NCI-H82 treated with DMSO at 0.1 percent for 48 hours (cell line): ENCODE data around the gene FAM43A.

Experiments used
- DNase-seq: peaks from one replicate; lab custom pipeline; 2025; ENCODE audit not compliant: unreplicated experiment; lab: John Stamatoyannopoulos, UW

Gene FAM43A

DNA sequence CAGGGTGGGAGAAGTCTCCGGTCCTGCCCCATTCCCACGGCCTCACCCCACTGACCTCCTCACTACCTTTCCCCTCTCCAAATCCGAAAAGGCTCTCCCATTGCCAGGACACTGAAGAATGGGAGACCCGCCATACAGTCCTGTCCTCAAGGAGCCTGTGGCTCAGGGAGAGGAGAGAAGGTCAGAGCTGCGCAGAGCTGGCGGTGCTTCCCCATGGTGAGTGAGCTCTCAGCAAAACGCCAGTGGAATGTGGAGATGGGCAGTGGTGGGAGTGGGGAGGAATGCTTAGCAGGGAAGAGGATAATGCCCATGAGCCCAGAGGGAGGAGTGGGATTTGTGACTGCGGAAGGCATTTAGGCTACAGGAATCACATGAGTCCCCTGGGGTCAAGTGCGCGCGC lies 20.1 kb downstream of the FAM43A start:
- DNase-seq: no peak

DNA sequence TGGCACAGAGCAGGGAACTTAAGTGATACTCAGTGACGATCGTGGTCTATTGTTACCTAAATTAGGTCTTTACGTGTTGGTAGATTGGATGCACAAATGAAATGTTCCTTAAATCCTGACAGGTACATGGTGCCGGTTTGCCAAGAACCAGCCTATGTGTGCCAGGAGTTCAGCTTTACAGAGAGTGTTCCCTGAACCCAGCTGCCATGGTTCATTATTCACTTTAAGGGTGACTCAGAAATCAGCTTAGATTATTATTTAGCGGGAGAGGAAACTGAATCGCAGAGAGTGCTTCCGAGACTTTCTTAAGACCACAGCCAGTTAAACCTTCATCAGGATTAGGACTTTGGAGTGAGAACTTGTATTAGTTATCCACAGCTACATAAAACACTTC lies 21.5 kb downstream of the FAM43A start:
- no peak for DNase-seq

DNA sequence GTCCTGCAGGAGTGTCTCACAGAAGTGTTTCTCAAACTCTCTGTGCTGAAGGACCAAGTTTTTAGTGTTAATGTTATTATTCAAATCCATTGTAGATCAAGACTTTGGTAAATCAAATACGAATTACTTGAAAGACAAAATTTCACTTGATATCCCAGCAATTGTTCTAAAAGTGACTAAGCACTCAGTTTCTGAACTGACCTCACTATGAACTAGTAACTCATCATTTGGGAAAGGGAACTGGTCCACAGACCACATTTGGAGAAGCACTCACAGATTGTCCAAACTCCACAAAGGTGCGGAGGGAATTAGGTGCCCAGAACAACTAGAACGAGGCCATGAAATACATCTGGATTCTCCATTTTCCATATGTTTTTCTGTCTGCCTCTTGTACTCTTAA lies 25.6 kb downstream of the FAM43A start:
- DNase-seq: no peak

DNA sequence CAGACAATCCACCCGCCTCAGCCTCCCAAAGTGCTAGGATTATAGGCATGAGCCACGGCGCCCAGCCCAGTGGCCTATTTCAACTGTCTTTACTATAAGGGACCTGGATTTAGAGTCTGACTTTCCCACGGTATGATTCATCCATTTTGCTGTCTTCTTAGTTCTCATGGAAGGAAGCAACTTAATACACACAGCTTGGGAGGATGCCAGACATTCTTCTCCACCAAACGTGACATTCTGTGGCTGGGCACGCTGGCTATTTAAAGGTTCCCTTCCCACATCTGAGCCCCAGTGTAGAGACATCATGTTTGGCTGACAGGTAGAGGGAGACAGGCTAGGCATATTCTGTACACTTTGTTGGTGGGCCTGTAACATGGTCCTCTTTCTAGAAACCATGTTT lies 26.2 kb downstream of the FAM43A start:
- no peak for DNase-seq

DNA sequence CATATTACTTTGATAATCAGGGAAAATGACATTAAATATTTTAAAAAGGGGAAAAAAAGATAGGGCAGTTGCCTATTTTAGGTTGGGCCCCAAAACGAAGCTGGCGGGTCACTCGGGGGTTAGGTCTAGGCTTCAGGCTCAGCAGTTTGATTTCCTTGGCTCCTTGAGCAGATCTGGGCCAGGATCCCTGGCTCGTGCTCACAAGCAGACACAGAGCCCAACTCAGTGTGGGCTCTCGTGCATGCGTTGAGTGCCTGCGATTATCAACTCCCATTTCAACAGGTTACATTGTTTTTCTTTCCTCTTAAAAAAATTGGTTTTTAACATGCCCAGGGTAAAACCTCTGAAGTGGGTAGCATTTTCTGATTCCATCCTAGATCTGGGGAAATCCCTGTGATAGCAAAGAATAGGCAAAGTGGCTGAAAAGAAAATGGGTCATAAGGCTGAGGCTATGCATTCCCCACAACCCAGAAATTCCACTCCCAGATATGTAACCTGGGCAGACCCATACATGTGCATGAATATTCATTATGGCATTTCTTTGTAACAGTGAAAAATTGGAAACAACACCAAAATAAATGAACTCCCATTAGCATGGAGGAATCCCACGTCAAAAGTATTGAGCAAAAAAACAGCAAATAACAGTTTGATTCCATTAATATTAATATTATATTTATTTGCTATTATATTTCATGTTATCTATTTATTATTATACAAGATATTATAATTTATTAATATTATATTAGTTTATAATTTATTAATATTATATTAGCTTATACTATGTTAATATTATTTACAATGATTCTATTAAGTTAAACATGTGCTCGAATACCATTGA lies 27.8 kb downstream of the FAM43A start:
- no peak for DNase-seq

DNA sequence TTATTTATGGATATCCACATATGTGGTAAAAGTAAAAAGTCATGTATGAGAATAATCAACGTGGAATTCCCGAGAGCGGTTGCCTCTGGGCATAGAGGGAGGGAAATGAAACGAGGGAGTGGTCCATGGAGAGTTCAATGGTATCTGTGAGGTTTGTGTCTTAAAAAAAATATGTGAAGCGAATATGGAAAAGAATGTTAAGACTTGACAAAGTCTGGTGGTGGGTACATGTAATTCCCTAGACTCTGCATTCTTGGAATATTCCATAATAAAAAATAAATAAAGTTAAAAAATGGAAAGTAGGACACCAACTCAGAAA lies 28.4 kb downstream of the FAM43A start:
- no peak for DNase-seq

DNA sequence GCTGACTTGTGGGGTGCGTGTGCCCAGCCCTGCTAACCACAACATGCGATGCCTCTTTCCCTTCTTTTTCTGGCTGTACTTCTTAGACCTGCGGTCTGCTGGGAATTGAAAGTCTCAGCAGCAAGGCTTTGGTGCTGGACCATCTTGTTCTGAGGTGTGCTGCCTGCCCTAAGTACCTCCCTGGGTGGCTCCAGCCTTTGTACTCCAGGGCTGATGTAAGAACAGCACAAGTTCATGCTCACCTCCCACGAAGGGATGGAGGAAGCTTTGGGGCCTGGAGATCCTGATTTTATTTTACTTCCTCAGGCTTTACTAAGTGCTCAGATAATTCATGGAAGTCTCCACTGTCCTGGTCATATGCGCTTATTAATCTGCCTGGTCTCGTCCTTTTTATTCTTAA lies 28.9 kb downstream of the FAM43A start:
- no peak for DNase-seq

DNA sequence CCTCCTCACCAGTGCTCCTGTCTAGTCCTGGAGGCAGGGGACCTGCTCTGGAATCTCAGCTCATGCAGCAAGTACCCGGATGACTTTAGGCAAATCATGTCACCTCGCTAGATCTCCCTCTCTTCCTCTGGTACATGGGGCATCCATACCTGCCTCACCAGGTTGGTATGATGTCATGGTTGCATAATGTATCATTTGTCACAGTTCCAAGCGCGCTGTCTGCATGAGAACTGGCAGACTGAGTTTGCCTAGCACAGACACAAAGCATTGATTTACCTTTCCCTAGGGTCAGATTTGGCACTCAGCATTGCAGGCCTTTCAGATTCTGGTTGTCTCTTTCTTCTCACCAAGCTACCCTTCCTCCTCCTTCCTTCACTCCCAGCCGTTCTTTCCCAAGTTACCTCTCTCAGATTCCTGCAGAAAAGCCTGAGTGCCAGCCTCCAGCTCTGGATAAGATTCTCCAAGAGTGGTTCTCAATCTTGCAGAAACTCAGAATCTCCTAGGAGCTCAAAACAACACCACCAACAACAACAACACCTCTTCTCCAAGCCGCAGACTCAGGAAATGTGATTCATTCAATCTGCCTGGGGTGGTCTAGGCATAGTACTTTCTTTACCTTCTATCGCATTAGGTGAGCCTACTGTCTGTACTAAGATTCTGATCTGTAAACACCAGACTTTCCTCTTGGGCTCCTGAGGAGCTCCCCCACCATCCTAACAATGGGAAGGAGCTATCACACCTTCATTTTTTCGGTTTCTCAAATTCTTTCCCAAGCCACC lies 29.5 kb downstream of the FAM43A start:
- no peak for DNase-seq

DNA sequence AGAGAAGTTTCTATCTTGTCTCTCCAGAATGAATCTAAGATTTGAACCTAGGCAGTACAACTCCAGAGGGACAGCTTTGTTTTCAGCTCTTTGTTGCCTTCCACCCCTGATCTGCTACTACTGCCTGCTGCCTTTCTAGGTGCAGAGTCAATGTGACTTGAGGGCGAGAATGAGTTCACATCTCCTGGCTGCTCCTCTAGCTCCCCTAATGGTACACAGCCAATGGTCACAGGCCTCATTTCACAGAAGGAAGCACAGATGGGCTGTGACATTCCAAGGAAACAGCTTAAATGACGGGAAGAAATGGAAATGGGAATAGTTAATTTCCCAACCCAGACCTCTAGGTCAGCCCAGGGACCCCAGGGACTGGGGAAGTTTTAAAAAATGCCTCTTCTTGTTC lies 32.4 kb downstream of the FAM43A start:
- DNase-seq: no peak

DNA sequence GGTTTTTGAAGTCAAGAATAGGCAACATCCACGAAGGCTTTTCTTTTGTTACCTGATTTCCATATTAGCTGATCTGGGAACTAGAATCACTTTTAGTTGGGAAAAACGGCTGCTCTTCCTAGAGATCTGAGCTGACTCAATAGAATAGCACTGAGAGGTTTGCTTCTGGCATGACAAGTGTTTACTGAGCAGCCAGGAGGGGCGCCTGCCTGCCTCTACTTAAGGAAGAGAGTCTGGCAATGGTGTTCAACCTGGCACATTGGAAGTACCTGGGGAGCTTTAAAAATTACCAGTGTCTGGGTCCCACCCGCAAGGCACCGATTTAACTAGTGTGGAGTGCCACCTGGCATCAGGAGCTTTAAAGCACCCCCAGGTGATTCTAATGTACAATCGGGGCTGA lies 34.4 kb downstream of the FAM43A start:
- no peak for DNase-seq

DNA sequence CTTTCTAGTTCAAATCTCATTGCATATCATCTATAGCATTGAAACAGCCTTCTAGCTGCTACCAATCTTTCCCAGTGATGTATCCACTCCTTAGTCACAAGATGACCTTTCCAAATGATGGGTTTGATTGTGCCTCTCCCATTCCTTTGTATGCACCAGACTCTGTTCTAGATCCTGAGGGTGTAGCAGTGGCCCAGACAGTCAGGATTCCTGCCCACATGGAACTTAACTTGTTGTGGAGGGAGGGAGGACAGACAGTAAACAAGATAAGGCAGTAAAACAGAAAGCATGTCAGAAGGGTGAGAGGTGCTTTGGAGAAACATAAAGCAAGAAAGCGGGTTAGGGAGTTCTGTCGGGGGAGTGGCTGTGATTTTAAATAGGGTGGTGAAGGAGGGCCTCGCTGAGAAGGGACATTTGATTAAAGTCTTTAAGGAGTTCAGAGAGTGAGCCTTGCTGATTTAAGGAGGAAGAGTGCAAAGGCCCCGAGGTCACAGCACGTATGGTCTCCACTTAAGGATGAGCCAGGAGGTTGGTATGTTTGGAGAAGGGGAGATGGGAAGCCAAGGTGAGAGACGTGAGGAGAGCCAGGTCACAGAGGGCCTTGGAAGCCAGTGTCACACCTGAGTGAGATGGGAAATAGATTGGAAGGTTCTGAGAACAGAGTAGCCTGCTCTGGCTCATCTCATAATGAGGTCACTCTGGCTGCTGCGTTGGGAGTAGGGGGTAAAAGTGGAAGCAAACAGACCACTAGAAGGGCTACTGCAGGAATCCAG lies 38.3 kb downstream of the FAM43A start:
- DNase-seq: no peak

DNA sequence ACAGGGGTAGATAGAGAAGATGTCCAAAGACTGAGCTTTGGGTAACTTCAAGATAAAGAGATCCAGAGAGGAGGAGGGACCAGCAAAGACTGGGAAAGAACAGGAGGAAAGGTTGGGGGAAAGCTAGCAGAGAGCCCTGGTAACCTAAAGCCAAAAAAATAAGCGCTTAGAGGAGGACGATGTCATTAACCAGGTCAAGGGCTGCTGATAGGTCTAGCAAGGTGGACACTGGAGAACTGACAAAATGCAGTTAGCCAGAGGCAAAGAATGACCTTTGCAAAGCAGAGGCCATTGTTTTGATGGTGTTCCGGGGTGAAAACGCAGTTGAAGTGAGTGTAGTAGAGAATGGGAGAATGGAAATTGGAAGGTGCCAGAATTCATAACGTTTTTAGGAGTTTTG lies 39.7 kb downstream of the FAM43A start:
- no peak for DNase-seq

DNA sequence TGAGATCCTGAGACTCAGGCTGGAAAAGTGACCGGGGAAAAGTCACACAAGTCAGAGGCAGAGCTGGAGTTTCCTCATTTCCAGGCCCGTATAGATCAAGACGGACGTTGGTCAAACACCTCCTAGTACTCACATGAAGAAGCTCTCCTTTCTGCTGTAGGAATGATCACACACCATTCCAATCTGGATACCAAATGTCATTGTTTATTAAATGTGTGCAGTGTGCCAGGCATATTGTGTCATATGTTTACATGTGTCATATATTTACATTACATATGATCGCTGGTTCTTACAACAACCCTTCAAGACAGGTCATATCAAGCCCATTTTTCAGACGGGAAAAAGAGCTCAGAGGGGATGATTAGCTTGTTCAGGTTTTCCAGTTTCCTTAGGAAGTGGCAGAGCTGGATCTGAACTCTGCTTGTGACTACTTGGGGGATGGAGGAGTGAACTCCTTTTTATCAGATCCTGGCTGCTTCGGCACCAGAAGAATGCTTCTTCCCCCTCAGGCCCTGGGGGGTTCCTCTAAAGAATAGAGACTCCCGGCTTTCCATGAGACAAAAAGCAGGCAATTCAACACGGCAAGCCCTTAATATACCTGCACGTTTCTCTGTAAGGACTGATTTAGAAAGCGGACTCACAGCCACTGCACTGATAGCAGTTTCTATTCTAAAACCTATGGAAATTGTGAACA lies 41.9 kb downstream of the FAM43A start:
- DNase-seq: no peak

DNA sequence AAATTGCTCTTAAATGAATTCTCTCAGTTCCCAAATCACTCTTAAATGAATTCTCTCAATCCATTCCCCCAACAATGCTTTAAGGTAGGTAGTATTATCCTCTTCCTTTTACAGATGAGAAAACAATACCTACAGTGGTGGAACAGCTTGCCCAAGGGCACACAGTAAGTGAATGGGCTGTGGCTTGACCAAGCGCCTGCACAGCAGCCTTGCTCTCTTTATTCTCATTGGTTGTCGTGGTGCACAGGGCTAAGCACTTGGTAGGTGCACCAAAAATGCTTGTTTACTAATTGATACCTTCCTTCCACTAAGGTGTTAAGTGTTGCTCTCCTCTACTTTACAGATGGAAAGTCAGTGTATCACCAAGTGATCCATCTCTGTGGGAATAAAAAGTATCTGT lies 43.3 kb downstream of the FAM43A start:
- DNase-seq: no peak

DNA sequence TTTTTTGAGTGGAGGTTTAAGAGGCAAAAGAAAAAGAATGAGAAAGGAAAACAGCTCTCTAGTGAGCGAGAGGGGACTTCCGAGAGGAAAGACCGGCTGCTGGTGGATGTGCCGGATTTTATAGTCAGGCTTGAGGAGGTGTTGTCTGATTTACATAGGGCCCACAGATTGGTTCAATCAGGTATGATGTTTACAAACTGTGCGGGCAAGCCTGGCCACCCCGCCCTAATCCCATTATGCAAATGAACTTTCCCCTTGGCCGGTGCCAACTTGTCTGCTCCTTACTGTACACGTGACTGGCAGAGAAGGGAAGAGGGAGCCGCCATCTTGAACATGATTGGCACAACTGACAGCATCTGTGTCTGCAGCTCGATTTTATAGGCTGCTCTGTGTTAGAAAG lies 44.7 kb downstream of the FAM43A start:
- peak; percentile 94 for DNase-seq

DNA sequence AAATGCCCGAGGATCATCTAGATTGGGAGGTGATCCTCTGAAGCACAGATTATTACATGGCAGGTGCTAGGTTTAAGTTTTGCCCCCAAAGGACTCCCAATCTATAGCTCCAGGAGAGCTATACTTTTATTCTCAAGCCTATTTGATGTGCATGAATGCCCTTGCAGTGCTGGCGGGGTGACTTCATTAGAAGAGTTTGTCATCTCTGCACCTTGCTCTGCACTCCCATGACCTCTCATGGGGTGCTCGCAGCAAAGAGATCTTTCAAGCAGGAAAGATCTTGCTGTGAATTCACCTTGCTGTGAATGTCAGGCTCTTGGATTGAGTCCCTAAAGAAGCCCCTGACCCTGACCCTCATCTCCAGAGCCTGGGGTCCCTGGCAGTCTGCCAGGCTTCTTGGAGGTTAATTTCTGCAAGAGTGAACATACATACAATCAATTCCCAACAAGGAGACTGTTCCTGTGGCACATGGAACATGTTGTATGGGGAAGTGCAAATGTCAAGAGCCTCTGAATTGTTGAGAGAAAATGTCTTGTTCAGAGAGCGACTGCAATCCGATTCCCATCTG lies 45.9 kb downstream of the FAM43A start:
- no peak for DNase-seq

DNA sequence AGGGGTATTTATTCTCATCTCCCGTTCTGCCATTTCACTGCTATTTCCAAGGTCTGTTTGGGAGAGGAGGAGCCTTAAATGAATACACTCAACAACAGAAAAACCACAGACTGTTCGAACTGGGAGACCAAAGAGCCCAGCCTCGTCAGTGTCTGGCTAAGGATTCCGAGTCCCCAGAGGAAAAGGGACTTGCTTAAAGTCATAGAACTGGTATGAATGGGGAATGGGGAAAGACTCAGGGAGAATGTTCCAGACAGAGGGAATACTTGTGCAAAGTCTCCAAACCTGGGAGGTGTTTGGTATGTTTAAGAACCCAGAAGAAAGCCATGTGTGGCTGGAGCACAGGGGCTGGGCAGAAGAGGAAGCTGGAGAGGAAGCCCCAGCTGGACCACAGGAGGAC lies 46.9 kb downstream of the FAM43A start:
- DNase-seq: no peak

DNA sequence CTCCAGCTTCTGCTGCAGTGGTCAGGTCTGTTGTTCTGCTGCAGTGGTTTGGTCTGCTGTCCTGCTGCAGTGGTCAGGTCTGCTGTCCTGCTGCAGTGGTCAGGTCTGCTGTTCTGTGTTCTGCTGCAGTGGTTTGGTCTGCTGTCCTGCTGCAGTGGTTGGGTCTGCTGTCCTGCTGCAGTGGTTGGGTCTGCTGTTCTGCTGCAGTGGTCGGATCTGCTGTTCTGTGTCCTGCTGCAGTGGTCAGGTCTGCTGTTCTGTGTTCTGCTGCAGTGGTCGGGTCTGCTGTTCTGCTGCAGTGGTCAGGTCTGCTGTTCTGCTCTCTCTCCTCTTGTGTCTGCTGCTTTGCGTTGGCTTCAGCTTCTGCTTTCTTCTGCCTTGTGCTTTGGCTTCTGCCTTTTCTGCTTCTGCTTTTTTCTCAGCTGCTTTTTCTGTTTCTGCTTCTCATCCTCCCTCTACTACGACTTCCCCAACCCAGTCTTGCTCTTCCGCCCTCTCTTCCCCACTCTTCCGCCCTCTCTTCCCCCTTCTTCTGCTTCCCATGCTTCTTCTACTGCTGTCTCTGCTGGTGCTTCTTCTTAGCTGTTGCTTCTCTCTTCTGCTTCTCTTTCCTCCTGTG lies 50.7 kb downstream of the FAM43A start:
- DNase-seq: no peak

DNA sequence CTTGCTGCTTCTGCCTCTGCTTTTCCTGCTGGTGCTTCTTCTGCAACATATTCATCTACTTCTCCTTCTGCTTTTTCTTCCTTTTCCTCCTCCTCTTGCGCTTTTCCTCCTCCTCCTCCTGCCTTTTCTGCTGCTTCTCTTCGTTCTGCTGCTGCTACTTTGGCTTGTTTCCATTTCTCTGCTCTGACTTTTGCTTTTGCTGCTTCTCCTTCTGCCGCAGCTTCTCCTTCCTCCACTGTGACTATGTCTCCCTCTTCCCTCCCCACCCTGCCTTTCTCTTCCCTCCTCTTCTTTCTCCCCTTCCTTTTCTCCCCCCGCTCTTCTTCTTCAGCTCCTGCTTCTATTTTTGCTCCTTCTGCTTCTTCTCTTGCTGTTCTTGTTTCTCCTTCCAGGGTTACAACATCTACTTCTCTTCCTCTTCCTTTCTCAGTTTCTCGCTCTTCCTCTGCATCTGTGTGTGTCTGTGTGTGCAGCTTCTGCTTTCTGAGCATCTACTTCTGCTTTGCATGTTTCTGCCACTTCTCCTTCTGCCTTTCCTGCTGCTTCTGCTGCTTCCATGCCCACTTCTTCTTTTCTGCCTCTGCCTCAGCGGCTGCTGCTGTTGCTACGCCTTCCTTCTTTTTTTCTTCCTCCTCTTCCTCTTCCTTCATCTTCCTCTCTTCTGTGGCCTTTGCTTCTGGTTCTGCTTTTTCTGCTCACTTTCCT lies 51.4 kb downstream of the FAM43A start:
- no peak for DNase-seq
